Measurements from ENCODE around the gene CTCFL.

DNA sequence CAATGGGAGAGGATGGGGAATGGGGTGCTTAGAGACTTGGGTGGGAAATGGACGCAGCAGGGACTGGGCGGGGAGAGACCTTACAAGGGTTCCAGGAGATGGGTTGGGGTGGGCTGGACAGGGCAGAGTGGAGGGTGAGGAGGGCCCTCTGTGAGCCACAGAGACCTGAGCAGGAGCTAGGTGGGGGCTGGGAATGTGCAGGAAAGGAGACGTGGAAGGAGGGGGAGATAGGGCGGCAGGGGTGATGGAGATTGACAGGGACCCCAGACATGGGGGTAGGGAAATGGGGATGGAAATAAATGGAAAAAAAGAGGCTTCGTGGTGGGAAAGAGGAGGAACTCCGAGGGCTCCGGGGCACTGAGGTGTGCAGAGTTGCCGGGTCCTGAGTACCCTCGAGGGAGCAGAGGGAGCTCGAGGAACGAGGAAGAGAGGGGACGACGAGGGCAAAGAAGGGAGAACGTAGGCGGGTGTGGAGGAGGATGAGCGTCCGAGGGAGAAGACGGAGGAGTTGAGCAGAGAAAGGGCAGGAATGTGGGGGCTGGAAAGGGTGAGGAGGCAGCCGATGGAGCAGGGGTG, 2.0 kb upstream of the CTCFL start:
- TF ChIP-seq CTCF (conservative IDR thresholded peaks at IDR 0.05; ENCODE audit: low read length) (no peak), EZH2phosphoT487 (IDR thresholded peaks at IDR 0.05; ENCODE audit: borderline replicate concordance, low read depth, low read length) (no peak)

Measured in OCI-LY7 (cell line).